Measurements from ENCODE around the gene CD8A. TPM values are rescaled to one million over a fixed set of nuclear protein-coding genes. Genes with fewer than 3 reads are reported as not detected.

CD8A gene
- total RNA-seq, 5 donors from 2014 or later (not counting 1 experiment from before 2014, with no cell fraction given), result 92.1 to 194 (median 158) TPM

DNA sequence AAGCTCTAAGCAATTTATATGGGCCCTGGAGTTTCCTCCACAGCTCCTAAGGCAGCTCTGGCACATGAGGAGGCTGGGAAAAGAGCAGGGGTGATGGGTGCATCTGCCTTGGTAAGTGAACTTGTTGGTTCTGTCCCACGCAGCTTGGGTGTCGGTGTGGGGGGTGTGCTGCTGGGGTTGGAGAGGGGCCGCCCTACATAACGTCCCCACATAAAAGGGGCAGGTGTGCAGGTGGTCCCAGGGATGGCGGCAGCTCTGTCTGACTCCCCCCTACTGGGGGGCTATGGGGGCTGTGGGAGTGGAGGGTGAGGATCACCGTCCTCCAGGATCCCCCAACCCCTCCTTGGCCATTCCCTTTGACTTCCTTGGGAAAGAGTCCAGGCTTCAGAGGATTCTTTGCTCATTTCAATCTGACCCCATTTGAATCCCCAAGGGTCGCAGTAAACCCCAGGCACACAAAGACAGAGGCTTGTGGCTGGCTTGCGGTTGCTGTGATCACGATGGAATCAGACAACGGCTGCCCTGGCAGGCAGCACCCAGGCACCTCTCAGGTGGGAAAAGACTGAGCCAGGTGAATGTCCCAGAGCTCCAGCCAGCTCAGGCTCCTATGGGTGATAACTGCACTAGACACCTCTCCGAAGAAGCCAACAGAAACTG is 34.5 kb upstream of the CD8A start:
- Mint-ChIP-seq H3K9me3 (peaks cover 0 to 6% (median 0%) of the 10 kb centered on the region in 3 donors), H3K4me3 (peak overlapping the region; percentile 75 to 86 (median 80)), H3K27me3 (peaks cover 0 to 20% of the 10 kb centered on the region in 2 donors), H3K36me3 (peaks cover 6% of the 10 kb centered on the region), H3K27ac (peak overlapping the region; percentile 82 to 93), H3K4me1 (peaks cover 40 to 65% (median 57%) of the 10 kb centered on the region in 3 donors)
- POLR2A ChIA-PET, result interaction anchor here in 1 of 2 donors (1.0 to 1.1 kb wide), 3 partner anchors 9 to 18 kb away, joined by 4 to 7 read pairs (median 5); no protein-coding TSS in a partner anchor
- Histone ChIP-seq H3K27me3 (replicated peaks in 1 of 2; ENCODE audit: control insufficient read depth in 2 of 2, extremely low read depth in 1 of 2, insufficient read depth in 2 of 2, low read length in 1 of 2) (peaks cover 0 to 27% of the 10 kb centered on the region in 2 experiments), H3K36me3 (ENCODE audit: control insufficient read depth in 2 of 2, extremely low read depth in 1 of 2, insufficient read depth in 1 of 2, low read length in 1 of 2) (no peaks in the 10 kb centered on the region), H3K4me1 (ENCODE audit: control insufficient read depth in 1 of 2, extremely low read depth in 1 of 2, insufficient read depth in 2 of 2, low read length in 2 of 2) (peaks cover 25 to 72% of the 10 kb centered on the region in 2 experiments), H3K9me3 (no peaks in the 10 kb centered on the region), H3K4me3 (ENCODE audit: control insufficient read depth in 1 of 2, extremely low read depth in 1 of 2, low read length in 1 of 2) (peak overlapping the region; percentile 56 to 61), H3K27ac (ENCODE audit: low read length) (peak overlapping the region; percentile 52)
- ATAC-seq (replicated peaks in 1 of 4), result peak; percentile 8 to 26 (median 20)
- 14% methylated on average over 5 of the region's 11 CpGs for WGBS (ENCODE audit: insufficient coverage)
- CTCF ChIA-PET, result interaction anchor here (1.0 to 2.1 kb wide), 3 partner anchors 13 to 16 kb away, joined by 3 to 7 read pairs (median 6); no protein-coding TSS in a partner anchor
- peak in 6 of 35 experiments; percentile 10 to 49 (median 30) for DNase-seq

GRCh38 chr2:86822668-86823345 is 32.1 kb upstream of the CD8A start:
- H3K4me1 Mint-ChIP-seq, result peaks cover 50 to 69% (median 65%) of the 10 kb centered on the region in 3 donors

GRCh38 chr2:86821842-86822241 is 31.1 kb upstream of the CD8A start:
- H3K36me3 ChIP-seq (ENCODE audit: control insufficient read depth in 2 of 2, extremely low read depth in 1 of 2, insufficient read depth in 1 of 2, low read length in 1 of 2), result no peaks in the 10 kb centered on the region
- CTCF ChIA-PET, result interaction anchor here in 1 of 2 donors (0.9 kb wide), 1 partner anchor 10 kb away, joined by 5 read pairs; no protein-coding TSS in a partner anchor
- peak overlapping the region; percentile 70 to 74 (median 71) for H3K4me3 Mint-ChIP-seq
- peak overlapping the region; percentile 93 to 95 for H3K27ac Mint-ChIP-seq
- DNase-seq, result no peak
- H3K27me3 ChIP-seq (replicated peaks in 1 of 2; ENCODE audit: control insufficient read depth in 2 of 2, extremely low read depth in 1 of 2, insufficient read depth in 2 of 2, low read length in 1 of 2), result peaks cover 0 to 27% of the 10 kb centered on the region in 2 experiments
- H3K9me3 ChIP-seq, result no peaks in the 10 kb centered on the region
- POLR2A ChIA-PET, result interaction anchor here (0.7 to 1.0 kb wide), 2 partner anchors 14 to 27 kb away, joined by 3 to 4 read pairs; no protein-coding TSS in a partner anchor
- WGBS (ENCODE audit: insufficient coverage), result 70% methylated on average over 5 of the region's 6 CpGs
- peak overlapping the region; percentile 83 for H3K27ac ChIP-seq (ENCODE audit: low read length)
- peaks cover 0 to 23% of the 10 kb centered on the region in 2 donors for H3K27me3 Mint-ChIP-seq
- peaks cover 6% of the 10 kb centered on the region for H3K36me3 Mint-ChIP-seq
- H3K4me3 ChIP-seq (ENCODE audit: control insufficient read depth in 1 of 2, extremely low read depth in 1 of 2, low read length in 1 of 2), result peak overlapping the region in 1 of 2 donors; percentile 33
- ATAC-seq (replicated peaks in 1 of 4), result no peak
- peaks cover 0 to 6% (median 0%) of the 10 kb centered on the region in 3 donors for H3K9me3 Mint-ChIP-seq
- peaks cover 46 to 62% (median 56%) of the 10 kb centered on the region in 3 donors for H3K4me1 Mint-ChIP-seq
- H3K4me1 ChIP-seq (ENCODE audit: control insufficient read depth in 1 of 2, extremely low read depth in 1 of 2, insufficient read depth in 2 of 2, low read length in 2 of 2), result peaks cover 14 to 55% of the 10 kb centered on the region in 2 experiments

More at GRCh38 chr2:86822668-86823345, 32.1 kb upstream of the CD8A start:
- CTCF ChIA-PET, result no interaction called here
- DNase-seq (no peak), ATAC-seq (replicated peaks in 1 of 4) (no peak)
- peak overlapping the region; percentile 41 to 93 for H3K27ac Mint-ChIP-seq
- Histone ChIP-seq H3K4me3 (ENCODE audit: control insufficient read depth in 1 of 2, extremely low read depth in 1 of 2, low read length in 1 of 2) (peak overlapping the region in 1 of 2 donors; percentile 19), H3K27ac (ENCODE audit: low read length) (peak overlapping the region; percentile 39), H3K36me3 (ENCODE audit: control insufficient read depth in 2 of 2, extremely low read depth in 1 of 2, insufficient read depth in 1 of 2, low read length in 1 of 2) (no peaks in the 10 kb centered on the region), H3K4me1 (ENCODE audit: control insufficient read depth in 1 of 2, extremely low read depth in 1 of 2, insufficient read depth in 2 of 2, low read length in 2 of 2) (peaks cover 18 to 65% of the 10 kb centered on the region in 2 experiments), H3K27me3 (replicated peaks in 1 of 2; ENCODE audit: control insufficient read depth in 2 of 2, extremely low read depth in 1 of 2, insufficient read depth in 2 of 2, low read length in 1 of 2) (peaks cover 0 to 27% of the 10 kb centered on the region in 2 experiments), H3K9me3 (no peaks in the 10 kb centered on the region)
- WGBS (ENCODE audit: insufficient coverage), result 59% methylated on average over 3 of the region's 3 CpGs
- peak overlapping the region; percentile 18 to 75 (median 62) for H3K4me3 Mint-ChIP-seq
- peaks cover 6% of the 10 kb centered on the region for H3K36me3 Mint-ChIP-seq
- POLR2A ChIA-PET, result interaction anchor here in 1 of 2 donors (0.7 kb wide), 1 partner anchor 15 kb away, joined by 4 read pairs; no protein-coding TSS in a partner anchor
- peaks cover 0 to 6% (median 0%) of the 10 kb centered on the region in 3 donors for H3K9me3 Mint-ChIP-seq
- peaks cover 0 to 22% of the 10 kb centered on the region in 2 donors for H3K27me3 Mint-ChIP-seq

DNA sequence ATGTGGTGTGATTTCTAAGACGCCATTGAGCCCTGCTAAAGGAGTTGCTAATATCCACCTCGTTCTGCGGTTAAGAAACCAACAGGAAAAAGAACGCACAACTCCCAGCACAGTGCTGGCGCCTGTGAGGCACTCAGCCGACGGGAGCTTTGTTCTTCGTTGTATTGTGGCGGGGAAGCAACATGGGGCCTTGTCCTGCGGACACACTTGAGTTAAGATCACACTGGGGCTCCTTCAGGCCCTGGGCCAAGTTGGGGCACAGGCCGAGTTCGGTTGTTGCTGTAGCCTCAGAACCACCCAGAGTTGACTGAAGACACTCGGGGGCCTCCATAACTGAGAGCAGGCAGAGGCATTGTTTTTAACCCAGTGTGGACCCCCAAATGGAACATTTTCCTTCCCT is 30.6 kb upstream of the CD8A start:
- Mint-ChIP-seq H3K36me3 (peaks cover 6% of the 10 kb centered on the region), H3K4me3 (peak overlapping the region; percentile 60 to 74 (median 71)), H3K4me1 (peaks cover 46 to 62% (median 58%) of the 10 kb centered on the region in 3 donors), H3K27ac (peak overlapping the region; percentile 93 to 95), H3K27me3 (peaks cover 0 to 23% of the 10 kb centered on the region in 2 donors), H3K9me3 (peaks cover 0 to 6% (median 0%) of the 10 kb centered on the region in 3 donors)
- peak in 1 of 35 experiments; percentile 45 for DNase-seq
- H3K4me1 ChIP-seq (ENCODE audit: control insufficient read depth in 1 of 2, extremely low read depth in 1 of 2, insufficient read depth in 2 of 2, low read length in 2 of 2), result peaks cover 14 to 50% of the 10 kb centered on the region in 2 experiments
- no peaks in the 10 kb centered on the region for H3K9me3 ChIP-seq
- POLR2A ChIA-PET, result interaction anchor here (0.7 to 1.2 kb wide), 3 partner anchors 10 to 27 kb away, joined by 3 to 4 read pairs (median 3); no protein-coding TSS in a partner anchor
- H3K27me3 ChIP-seq (replicated peaks in 1 of 2; ENCODE audit: control insufficient read depth in 2 of 2, extremely low read depth in 1 of 2, insufficient read depth in 2 of 2, low read length in 1 of 2), result peaks cover 0 to 27% of the 10 kb centered on the region in 2 experiments
- ATAC-seq (replicated peaks in 1 of 4), result no peak
- 70% methylated on average over 13 of the region's 13 CpGs for WGBS (ENCODE audit: insufficient coverage)
- peak overlapping the region in 1 of 2 donors; percentile 33 for H3K4me3 ChIP-seq (ENCODE audit: control insufficient read depth in 1 of 2, extremely low read depth in 1 of 2, low read length in 1 of 2)
- CTCF ChIA-PET, result interaction anchor here in 1 of 2 donors (0.9 to 1.3 kb wide), 2 partner anchors 9 to 15 kb away, joined by 4 to 5 read pairs; no protein-coding TSS in a partner anchor
- no peaks in the 10 kb centered on the region for H3K36me3 ChIP-seq (ENCODE audit: control insufficient read depth in 2 of 2, extremely low read depth in 1 of 2, insufficient read depth in 1 of 2, low read length in 1 of 2)
- peak overlapping the region; percentile 83 for H3K27ac ChIP-seq (ENCODE audit: low read length)

DNA sequence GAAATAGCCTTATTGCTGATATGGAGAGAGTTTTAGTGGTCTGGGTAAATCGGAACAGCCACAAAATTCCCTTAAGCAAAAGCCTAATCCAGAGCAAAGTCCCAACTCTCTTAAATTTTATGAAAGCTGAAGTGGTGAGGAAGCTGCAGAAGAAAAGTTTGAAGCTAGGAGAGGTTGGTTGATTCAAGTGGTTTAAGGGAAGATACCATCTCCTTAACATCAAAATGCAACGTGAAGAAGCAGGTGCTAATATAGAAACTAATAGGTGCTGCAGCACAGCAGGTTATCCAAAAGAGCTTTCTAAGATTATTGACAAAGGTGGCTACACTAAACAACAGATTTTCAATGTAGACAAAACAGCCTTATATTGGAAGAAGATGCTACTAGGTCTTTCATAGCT is 28.2 kb upstream of the CD8A start:
- peaks cover 6% of the 10 kb centered on the region for H3K36me3 Mint-ChIP-seq
- H3K36me3 ChIP-seq (ENCODE audit: control insufficient read depth in 2 of 2, extremely low read depth in 1 of 2, insufficient read depth in 1 of 2, low read length in 1 of 2), result peaks cover 0 to 3% of the 10 kb centered on the region in 2 donors
- ChIA-PET CTCF (interaction anchor here in 1 of 2 donors (0.6 to 0.7 kb wide), 2 partner anchors 32 to 1802 kb away, joined by 3 read pairs; no protein-coding TSS in a partner anchor), POLR2A (no interaction called here)
- H3K9me3 Mint-ChIP-seq, result peaks cover 0 to 6% (median 0%) of the 10 kb centered on the region in 3 donors
- H3K4me3 Mint-ChIP-seq, result peak overlapping the region in 1 of 3 donors; percentile 15
- peaks cover 0 to 19% of the 10 kb centered on the region in 2 experiments for H3K27me3 ChIP-seq (replicated peaks in 1 of 2; ENCODE audit: control insufficient read depth in 2 of 2, extremely low read depth in 1 of 2, insufficient read depth in 2 of 2, low read length in 1 of 2)
- no peak overlapping the region for H3K27ac ChIP-seq (ENCODE audit: low read length)
- DNase-seq, result no peak
- peaks cover 40 to 56% (median 48%) of the 10 kb centered on the region in 3 donors for H3K4me1 Mint-ChIP-seq
- peaks cover 16 to 45% of the 10 kb centered on the region in 2 experiments for H3K4me1 ChIP-seq (ENCODE audit: control insufficient read depth in 1 of 2, extremely low read depth in 1 of 2, insufficient read depth in 2 of 2, low read length in 2 of 2)
- H3K9me3 ChIP-seq, result no peaks in the 10 kb centered on the region
- peaks cover 0 to 12% of the 10 kb centered on the region in 2 donors for H3K27me3 Mint-ChIP-seq
- WGBS (ENCODE audit: insufficient coverage), result no CpG with 5 or more reads among the region's 2 CpGs
- no peak overlapping the region for H3K4me3 ChIP-seq (ENCODE audit: control insufficient read depth in 1 of 2, extremely low read depth in 1 of 2, low read length in 1 of 2)
- peak in 2 of 4 experiments; percentile 33 to 70 for ATAC-seq (replicated peaks in 1 of 4)
- peak overlapping the region; percentile 28 to 72 for H3K27ac Mint-ChIP-seq

Measured in T-cell (primary cell).